HG03139 (cell line): ENCODE measurements around the gene GPR15.
A peak's percentile ranks its signal among the peaks of the same experiment; 100 is the strongest.

Experiments used
- ATAC-seq: cut with Tn5 transposase; IDR thresholded peaks from one replicate; pipeline ENCODE4 v1.9.1; 2021; ENCODE audit not compliant: unreplicated experiment

GPR15 gene

GRCh38 chr3:98531622-98532274, at the start of gene GPR15:
GPR15 (plus strand) TSS chr3:98531978; CDS start chr3:98532034, 56 bp downstream.
- ATAC-seq: peak; percentile 24

GRCh38 chr3:98482717-98483482, 48.9 kb upstream of the GPR15 start:
- no peak for ATAC-seq

GRCh38 chr3:98483626-98484025, 48.2 kb upstream of the GPR15 start:
- ATAC-seq: no peak

GRCh38 chr3:98497381-98497780, 34.4 kb upstream of the GPR15 start, which contains the start of gene OR5K2:
OR5K2 (plus strand) TSS chr3:98497681; CDS start chr3:98497681, 0 bp downstream.
- no peak for ATAC-seq

GRCh38 chr3:98500019-98500418, 31.8 kb upstream of the GPR15 start:
- no peak for ATAC-seq

- ATAC-seq: no peak
These were observed 30.5 kb upstream of the GPR15 start for GRCh38 chr3:98501270-98501669.

- no peak for ATAC-seq
These were observed 29.8 kb upstream of the GPR15 start for GRCh38 chr3:98501863-98502576.

- ATAC-seq: no peak
These were observed 27.2 kb upstream of the GPR15 start for GRCh38 chr3:98504539-98504938.

GRCh38 chr3:98508582-98508981, 23.2 kb upstream of the GPR15 start:
- no peak for ATAC-seq

GRCh38 chr3:98512576-98512975, 19.2 kb upstream of the GPR15 start:
- ATAC-seq: no peak

- ATAC-seq: no peak
These were observed 18.7 kb upstream of the GPR15 start for GRCh38 chr3:98513091-98513511.

- no peak for ATAC-seq
These were observed 18.0 kb upstream of the GPR15 start for GRCh38 chr3:98513736-98514135.

- no peak for ATAC-seq
These were observed 16.8 kb upstream of the GPR15 start for GRCh38 chr3:98514948-98515347.

GRCh38 chr3:98518816-98519215, 13.0 kb upstream of the GPR15 start:
- no peak for ATAC-seq

GRCh38 chr3:98519351-98519750, 12.4 kb upstream of the GPR15 start:
- ATAC-seq: no peak

- ATAC-seq: peak; percentile 42
These were observed 9.8 kb upstream of the GPR15 start for GRCh38 chr3:98521897-98522543.

- ATAC-seq: peak; percentile 81
These were observed 9.1 kb upstream of the GPR15 start, which contains the start of gene CLDND1 for GRCh38 chr3:98522544-98523281. CLDND1 (minus strand) TSS chr3:98522902; CDS start chr3:98521424, 1,478 bp downstream.

- ATAC-seq: no peak
These were observed 6.3 kb upstream of the GPR15 start for GRCh38 chr3:98525494-98525893.

GRCh38 chr3:98528474-98529346, 3.1 kb upstream of the GPR15 start:
- ATAC-seq: no peak
